ENCODE measurements around the gene ZNF561.
"Not testable (repeated sequence)": the region's sequence is repeated elsewhere in the genome, so short reads cannot be mapped to it uniquely, and the experiment has no call there.

Gene ZNF561

DNA sequence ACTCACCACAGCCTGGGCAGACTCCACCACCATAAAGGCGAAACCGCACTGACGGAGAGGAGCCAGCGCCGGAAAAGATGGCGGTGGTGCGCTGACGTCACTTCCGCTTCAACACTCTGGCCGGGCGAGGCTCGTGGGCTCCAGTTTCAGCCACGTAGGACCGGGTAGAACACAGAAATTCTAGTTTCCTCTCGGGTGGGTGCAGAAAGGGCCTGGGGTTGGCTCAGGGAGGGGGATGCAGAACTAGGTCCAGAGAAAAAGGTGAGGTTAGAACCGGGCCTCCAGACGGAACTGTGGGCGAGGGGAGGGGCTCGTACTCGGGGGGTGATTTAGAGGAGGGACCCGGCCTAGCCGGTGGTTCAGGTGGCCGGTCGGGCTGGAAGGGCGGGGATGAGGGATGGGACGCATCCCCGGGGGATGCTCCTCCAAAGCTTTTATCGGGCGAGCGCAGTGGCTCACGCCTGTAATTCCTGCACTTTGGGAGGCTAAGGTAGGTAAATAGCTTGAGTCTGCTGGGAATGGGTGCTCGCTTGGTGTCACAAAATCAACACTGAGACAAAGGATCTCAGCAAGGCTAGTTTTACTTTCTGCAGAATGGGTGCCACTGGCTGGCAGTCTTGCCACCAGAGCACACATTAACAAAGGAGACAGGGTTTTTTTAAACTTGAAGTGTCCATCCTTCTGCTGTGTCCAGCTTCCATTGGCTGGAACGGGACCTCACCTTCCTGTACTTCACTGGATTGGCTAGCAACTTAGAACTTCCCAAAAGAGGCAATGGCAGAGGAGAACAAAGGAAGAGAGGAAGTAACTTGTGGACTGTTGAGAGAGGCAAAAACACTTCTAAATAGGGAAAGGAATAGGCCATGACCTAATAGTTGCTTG lies at the start of gene ZNF561:
ZNF561 (minus strand) TSS at position 77 of the 882 bp plus-strand sequence. CDS start 1,776 bp downstream, outside the sequence.
- H3K79me2 ChIP-seq: peaks cover 2% of the 10 kb centered on the region
- peak within 1 kb of the TSS; percentile 74 for H3K9ac ChIP-seq
- peak within 1 kb of the TSS; percentile 93 for H2AFZ ChIP-seq
- H3K36me3 ChIP-seq (ENCODE audit: control insufficient read depth, insufficient read depth, low read length): no peaks in the 10 kb centered on the region
- no peak for TF ChIP-seq CTCF (IDR thresholded peaks at IDR 0.05)
- H3K27me3 ChIP-seq (ENCODE audit: control insufficient read depth, insufficient read depth, low read length): no peaks in the 10 kb centered on the region
- H3K4me1 ChIP-seq: peaks cover 7% of the 10 kb centered on the region
- peak within 1 kb of the TSS; percentile 98 for H3K4me3 ChIP-seq (ENCODE audit: low read depth, low read length)
- H3K9me3 ChIP-seq (ENCODE audit: control insufficient read depth, low read length): no peaks in the 10 kb centered on the region
- H3K27ac ChIP-seq: peak within 1 kb of the TSS; percentile 89
- H3K4me2 ChIP-seq (ENCODE audit: low read length): peak within 1 kb of the TSS; percentile 83

DNA sequence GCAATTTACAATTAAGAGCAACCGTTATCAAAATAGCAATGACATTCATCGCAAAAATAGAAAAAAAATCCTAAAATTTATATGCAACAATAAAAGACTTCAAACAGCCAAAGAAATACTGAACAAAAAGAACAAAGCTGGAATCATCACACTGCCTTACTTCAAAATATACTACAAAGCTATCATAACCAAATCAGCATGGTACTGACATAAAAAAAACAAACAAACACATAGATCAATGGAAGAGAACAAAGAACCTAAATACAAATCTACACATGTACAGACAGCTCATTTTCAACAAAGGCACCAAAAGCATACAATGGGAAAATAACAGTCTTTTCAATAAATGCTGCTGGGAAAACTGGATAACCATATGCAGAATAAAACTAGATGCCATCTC lies 47.5 kb upstream of the ZNF561 start:
- no peaks in the 10 kb centered on the region for H3K27me3 ChIP-seq (ENCODE audit: control insufficient read depth, insufficient read depth, low read length)
- H3K27ac ChIP-seq: no peak overlapping the region
- no peaks in the 10 kb centered on the region for H3K4me1 ChIP-seq
- no peak overlapping the region for H3K9ac ChIP-seq
- no peaks in the 10 kb centered on the region for H3K36me3 ChIP-seq (ENCODE audit: control insufficient read depth, insufficient read depth, low read length)
- no peak overlapping the region for H3K4me2 ChIP-seq (ENCODE audit: low read length)
- no peak overlapping the region for H3K4me3 ChIP-seq (ENCODE audit: low read depth, low read length)
- H2AFZ ChIP-seq: no peak overlapping the region
- no peaks in the 10 kb centered on the region for H3K9me3 ChIP-seq (ENCODE audit: control insufficient read depth, low read length)
- H3K79me2 ChIP-seq: peaks cover 53% of the 10 kb centered on the region
- no peak for TF ChIP-seq CTCF (IDR thresholded peaks at IDR 0.05)

DNA sequence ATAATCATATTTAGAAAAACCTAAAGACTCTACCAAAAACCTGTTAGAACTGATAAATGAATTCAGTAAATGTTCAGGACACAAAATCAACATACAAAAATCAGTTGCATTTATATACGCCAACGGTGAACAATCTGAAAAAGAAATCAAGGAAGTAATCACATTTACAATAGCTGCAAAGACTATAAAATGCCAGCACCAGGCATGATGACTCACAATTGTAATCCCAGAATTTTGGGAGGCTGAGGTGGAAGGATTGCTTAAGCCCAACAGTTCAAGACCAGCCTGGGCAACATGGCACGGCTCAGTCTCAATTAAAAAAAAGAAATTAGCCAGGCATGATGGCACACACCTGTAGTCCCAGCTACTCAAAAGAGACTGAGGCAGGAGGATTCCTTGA lies 46.9 kb upstream of the ZNF561 start:
- Histone ChIP-seq H3K9ac (no peak overlapping the region), H3K9me3 (ENCODE audit: control insufficient read depth, low read length) (no peaks in the 10 kb centered on the region)

DNA sequence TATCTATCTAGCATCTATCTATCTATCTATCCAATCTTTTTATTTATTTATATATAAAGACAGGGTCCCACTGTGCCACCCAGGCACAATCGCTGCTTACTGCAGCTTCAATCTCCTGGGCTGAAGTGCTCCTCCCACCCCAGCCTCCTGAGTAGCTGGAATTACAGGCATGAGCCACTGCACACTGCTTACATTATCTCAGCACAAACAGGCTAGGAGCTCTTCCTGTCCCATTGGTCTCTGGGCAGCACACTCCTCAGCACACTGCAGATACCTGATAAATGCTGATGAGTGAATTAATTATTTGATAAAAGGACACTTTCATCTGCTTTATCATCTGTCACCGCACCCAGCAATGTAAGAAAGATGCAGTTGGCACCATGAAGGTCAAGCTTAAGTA lies 37.7 kb upstream of the ZNF561 start:
- Histone ChIP-seq H3K79me2 (peaks cover 30% of the 10 kb centered on the region), H3K27me3 (ENCODE audit: control insufficient read depth, insufficient read depth, low read length) (no peaks in the 10 kb centered on the region), H3K9ac (no peak overlapping the region), H2AFZ (no peak overlapping the region), H3K36me3 (ENCODE audit: control insufficient read depth, insufficient read depth, low read length) (no peaks in the 10 kb centered on the region), H3K4me2 (ENCODE audit: low read length) (no peak overlapping the region), H3K9me3 (ENCODE audit: control insufficient read depth, low read length) (no peaks in the 10 kb centered on the region), H3K4me3 (ENCODE audit: low read depth, low read length) (no peak overlapping the region), H3K4me1 (no peaks in the 10 kb centered on the region), H3K27ac (no peak overlapping the region)
- TF ChIP-seq CTCF (IDR thresholded peaks at IDR 0.05): no peak

More for the DNA sequence above, 46.9 kb upstream of the ZNF561 start:
- Histone ChIP-seq H3K4me2 (ENCODE audit: low read length) (no peak overlapping the region), H3K27me3 (ENCODE audit: control insufficient read depth, insufficient read depth, low read length) (no peaks in the 10 kb centered on the region), H3K79me2 (peaks cover 48% of the 10 kb centered on the region), H3K4me3 (ENCODE audit: low read depth, low read length) (no peak overlapping the region), H2AFZ (no peak overlapping the region), H3K36me3 (ENCODE audit: control insufficient read depth, insufficient read depth, low read length) (no peaks in the 10 kb centered on the region), H3K27ac (no peak overlapping the region), H3K4me1 (no peaks in the 10 kb centered on the region)
- TF ChIP-seq CTCF (IDR thresholded peaks at IDR 0.05): no peak

GRCh38 chr19:9653066-9653555 lies 32.1 kb upstream of the ZNF561 start:
- not testable (repeated sequence) for H3K9me3 ChIP-seq (ENCODE audit: control insufficient read depth, low read length); H3K9ac ChIP-seq; H3K4me2 ChIP-seq (ENCODE audit: low read length); H3K4me3 ChIP-seq (ENCODE audit: low read depth, low read length); H3K27ac ChIP-seq; H3K36me3 ChIP-seq (ENCODE audit: control insufficient read depth, insufficient read depth, low read length); H3K27me3 ChIP-seq (ENCODE audit: control insufficient read depth, insufficient read depth, low read length); H3K79me2 ChIP-seq; H3K4me1 ChIP-seq; H2AFZ ChIP-seq

GRCh38 chr19:9651464-9651863 lies 30.4 kb upstream of the ZNF561 start:
- H3K27me3 ChIP-seq (ENCODE audit: control insufficient read depth, insufficient read depth, low read length); H3K9me3 ChIP-seq (ENCODE audit: control insufficient read depth, low read length); H3K4me2 ChIP-seq (ENCODE audit: low read length); H3K79me2 ChIP-seq; H3K4me3 ChIP-seq (ENCODE audit: low read depth, low read length); H3K27ac ChIP-seq; H3K4me1 ChIP-seq; H2AFZ ChIP-seq; H3K9ac ChIP-seq; H3K36me3 ChIP-seq (ENCODE audit: control insufficient read depth, insufficient read depth, low read length): not testable (repeated sequence)

All from parathyroid adenoma (tissue), 2 donors.